HG03354 (cell line): Measurements from ENCODE around the gene LRRC27.
"Not testable (repeated sequence)": the region's sequence is repeated elsewhere in the genome, so short reads cannot be mapped to it uniquely, and the experiment has no call there.

Experiments
- ATAC-seq: cut with Tn5 transposase; IDR thresholded peaks from one replicate; pipeline ENCODE4 v1.9.1; 2021; ENCODE audit warnings: mild to moderate bottlenecking; ENCODE audit not compliant: unreplicated experiment, poor library complexity, severe bottlenecking

LRRC27 gene

DNA sequence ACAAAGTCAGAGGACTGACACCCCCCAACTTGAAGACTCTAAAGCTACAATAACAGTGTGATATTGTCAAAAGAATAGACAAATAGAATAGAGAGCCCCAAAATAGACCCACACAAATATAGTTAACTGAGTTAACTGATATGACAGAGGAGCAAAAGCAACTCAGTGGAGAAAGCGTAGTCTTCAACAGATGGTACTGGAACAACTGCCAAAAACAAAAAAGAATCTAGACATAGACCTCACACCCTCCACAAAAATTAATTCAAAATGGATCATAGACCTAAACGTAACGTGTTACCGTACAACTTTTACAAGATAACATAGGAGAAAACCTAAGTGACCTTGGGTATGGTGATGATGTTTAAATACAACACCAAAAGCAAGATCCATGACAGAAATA, 36.4 kb downstream of the LRRC27 start:
- ATAC-seq, result no peak

DNA sequence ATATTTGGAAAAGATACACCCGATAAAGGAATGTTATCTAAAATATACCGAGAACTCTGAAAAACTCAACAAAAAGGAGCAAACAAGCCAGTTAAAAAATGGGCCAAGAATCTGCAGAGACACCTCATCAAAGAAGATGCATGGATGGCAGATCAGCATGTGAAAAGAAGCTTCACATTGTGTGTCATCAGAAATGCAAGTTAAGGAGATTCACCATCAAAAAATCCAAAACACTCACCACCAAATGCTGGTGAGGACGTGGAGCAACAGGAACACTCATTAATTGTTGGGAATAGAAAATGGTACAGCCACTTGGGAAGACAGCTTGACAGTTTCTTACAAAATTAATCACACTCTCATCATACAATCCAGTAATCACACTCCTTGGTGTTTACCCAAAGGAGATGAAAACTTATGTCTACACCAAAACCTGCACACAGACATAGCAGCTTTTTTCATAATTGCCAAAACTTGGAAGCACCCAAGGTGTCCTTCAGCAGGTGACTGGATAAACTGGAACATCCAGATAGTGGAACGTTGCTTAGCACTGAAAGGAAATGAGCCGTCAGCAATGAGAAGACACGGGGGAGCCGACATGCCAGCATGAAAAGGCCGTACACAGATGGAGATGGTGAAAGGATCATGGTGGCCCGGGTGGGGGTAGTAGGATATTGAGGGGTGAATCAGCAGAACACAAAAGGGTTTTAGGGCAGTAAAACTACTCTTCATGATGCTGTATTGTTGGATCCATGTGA, 37.1 kb downstream of the LRRC27 start:
- ATAC-seq, result no peak

DNA sequence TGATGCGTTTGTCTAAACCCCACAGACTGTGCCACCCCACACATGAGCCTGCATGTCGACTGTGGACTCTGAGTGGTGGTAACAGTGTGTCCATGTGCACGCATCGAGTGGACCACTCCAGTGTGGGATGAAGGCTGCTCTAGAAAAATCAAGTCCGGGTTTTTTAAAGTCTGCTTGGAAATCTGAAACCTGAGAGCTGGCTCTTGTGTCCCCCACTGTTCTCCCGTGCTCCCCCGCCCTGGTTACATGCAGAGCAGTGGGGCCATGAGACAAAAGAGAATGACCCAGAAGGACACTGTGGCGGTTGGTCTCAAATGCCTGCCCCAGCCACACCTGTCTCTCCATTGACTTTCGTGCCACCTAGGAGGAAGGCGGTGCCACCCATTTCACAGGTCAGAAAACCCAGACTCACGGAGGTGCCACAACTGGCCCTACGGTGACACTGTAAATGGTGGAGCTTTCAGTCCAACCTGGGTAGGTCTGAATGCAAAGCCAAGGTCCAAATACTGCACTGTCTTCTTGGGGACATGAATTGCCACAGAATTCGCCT, 37.7 kb downstream of the LRRC27 start:
- no peak for ATAC-seq

DNA sequence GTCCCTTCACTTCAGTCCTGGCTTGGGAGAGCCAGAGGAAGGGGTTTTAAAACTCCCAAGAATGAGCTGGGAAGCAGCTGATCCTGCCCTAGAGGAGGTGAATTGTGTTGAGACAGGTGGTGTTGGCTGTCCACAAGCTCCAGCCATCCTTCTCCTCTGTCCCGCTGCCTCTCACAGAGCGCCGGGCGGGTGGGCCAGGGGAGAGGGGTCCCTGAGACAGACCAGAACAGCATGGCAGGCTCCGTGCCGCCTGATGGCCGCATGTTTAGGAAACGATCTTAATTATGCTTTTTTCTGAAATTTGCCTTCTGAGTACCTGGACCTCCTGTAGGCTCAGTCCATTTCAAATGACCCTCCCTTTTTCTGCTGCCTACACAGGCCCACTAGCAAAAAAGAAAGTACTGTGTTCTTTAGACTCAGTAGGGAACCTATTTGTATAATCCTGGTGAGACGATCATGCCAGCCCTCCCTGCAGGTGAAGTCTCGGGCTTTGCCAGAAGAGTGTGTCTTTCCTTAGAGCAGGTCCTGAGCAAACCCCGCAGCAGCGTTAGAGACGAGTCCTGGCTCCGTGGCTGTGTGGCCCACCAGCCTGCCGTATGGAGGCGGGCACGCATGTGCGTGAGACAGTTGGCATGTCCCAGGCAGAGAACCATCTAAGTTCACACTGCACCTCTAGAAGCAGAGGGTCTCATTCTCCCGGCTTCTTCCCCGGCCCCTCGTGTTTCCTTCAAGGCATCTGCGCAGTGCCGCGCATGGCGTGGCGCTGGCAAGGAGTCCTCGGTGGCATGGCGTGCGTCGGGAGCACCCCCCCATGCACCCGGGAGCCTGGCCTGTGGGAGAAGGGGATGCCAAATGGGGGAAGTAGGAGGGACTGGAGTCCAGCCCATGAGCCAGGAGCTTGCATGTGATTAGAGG, 38.7 kb downstream of the LRRC27 start:
- ATAC-seq, result no peak

DNA sequence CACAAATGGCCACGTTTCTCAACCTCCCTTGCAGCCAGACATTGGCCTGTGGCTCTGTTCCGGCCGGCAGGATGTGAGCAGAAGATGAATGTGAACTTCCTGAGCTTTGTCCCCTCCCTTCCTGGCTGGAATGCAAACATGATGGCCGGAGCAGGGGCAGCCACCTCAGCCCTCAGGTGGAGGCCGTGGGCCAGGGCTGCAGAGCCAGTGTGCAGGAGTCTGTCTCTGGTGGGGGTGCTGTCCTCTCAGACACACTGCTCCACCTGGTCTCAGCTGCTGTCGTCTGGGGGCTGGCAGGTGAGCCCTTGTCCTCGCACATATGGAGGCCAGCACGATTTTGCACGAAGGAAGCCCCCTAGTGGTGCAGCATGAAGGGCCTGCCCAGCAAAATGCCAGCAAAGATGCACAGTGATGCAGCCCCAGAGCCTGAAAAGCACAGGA, 39.7 kb downstream of the LRRC27 start:
- no peak for ATAC-seq

DNA sequence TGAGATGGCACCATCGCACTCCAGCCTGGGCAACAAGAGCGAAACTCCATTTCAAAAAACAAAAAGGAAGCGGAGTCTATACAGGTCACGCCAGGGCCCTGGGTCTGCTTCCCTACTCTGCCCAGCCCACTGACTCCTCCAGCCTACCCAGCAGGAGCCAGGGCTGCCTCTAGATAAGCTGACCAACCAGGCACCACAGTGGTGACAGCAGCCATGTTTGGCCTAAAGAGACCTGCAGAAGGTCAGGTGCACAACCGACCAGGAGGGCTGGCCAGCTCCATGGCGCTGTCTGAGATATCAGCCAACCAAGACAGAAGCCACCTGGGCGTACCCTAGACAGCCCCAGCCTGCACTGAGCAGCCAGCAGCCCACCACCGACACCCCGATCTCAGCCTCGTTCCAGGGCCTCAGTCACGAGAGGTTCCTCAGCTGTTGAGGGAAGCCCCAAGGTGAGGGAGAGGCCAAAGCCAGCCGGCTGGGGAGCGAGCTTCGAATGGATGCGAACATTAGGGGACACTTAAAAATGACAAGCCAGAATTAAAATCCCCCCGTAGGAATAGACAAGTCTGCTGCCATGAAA, 40.6 kb downstream of the LRRC27 start:
- ATAC-seq, result no peak

DNA sequence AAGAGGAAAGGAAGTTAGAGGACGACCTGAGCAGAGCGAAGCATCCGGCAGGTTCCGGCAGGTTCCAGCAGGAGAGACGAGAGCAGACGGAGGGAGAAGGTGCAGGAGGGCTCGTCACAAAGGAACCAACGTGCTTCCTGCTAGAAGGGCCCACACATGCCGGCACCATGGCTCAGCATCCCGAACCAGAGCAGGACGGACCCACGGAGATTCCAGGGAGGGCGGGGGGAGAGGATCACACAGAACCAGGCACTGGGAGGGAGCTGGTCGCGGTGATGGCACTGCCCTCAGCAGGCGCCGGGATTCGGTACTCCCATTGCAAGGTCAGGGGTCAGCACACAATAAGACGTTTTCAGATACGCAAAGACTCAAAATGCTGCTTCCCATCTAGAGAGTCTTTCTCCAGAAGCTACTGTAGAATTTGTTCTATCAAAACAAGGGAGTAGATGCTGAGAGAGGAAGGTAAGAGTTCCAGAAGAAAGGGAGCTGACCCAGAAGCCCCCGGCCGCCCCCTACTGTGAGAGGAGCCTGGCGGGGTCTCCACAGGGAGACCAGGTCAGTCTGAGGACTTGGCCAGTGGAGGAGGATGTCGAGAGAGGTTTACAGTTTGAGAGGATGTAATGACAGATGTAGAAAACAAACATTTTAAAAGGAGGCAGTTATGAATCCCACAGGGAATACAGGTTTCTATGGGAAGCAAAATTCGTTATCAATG, 41.4 kb downstream of the LRRC27 start:
- ATAC-seq, result no peak

DNA sequence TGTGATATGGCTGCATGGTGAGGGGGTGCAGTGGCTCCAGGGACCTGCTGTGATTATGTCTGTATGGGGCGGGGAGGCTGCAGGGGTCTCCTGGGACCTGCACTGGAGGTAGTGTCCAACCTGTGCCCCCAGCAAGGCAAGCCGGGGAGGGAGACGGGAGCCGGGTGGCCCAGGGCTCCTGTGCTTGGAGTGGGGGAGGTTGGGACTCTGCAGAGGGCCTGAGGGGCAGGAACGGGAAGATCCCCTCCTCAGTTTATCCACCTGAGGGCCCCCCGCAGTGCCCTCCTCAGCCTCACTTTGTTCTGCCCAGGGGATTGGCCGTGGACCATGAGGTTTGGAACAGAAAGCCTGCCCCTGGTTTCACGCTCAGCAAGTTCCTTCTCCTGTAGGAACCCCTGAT, 42.2 kb downstream of the LRRC27 start:
- no peak for ATAC-seq

DNA sequence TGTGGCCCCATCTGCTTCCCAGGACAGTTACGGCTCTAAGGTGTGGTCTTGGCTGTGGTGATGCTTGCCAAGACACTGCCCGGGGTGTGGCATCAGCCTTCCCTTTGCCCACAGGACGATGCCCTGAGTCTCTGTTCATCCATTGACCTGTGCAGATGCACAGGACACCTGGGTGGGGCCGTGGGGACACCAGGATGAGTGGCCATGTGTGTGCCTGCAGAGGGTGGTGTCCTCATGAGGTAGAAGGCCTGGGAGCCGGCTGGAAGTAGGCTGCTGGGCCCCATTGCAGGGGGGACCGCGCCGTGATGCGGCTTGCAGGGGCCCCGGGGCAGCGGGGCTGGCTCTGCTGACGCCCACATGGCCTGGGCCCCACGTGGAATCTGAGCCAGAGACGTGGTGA, 42.6 kb downstream of the LRRC27 start:
- ATAC-seq, result no peak

DNA sequence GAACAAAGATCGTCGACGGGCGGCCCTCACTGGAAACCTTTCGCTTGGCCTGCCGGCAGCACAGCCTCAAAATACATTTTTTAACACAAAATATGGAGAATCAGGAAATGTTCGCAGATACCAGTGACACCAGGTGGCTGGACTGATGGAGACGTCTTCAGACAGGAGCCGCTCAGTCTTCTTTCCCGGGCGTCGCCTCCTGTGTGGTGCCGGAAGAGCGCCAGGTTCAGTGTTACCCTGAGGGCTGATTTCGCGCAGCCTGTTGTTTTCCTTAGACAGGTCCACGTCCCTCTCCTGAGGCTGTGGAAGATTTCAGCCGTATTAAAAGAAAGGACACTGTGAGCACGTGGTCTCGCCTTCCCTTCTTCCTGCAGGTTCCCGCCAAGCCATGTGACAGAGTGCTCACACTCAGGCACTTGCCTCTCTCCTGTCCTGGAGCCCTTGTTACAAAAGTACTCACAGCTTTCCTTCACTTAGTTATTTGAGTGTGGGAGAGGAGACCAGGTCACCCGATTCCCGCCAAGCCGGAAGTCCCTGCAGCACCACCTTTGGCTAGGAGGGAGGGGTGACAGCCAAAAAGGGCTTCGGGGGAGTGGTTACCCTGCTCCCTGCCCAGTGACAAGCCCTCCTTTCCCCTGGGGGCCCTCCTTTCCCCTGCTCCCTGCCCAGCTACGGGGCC, 43.3 kb downstream of the LRRC27 start:
- no peak for ATAC-seq

DNA sequence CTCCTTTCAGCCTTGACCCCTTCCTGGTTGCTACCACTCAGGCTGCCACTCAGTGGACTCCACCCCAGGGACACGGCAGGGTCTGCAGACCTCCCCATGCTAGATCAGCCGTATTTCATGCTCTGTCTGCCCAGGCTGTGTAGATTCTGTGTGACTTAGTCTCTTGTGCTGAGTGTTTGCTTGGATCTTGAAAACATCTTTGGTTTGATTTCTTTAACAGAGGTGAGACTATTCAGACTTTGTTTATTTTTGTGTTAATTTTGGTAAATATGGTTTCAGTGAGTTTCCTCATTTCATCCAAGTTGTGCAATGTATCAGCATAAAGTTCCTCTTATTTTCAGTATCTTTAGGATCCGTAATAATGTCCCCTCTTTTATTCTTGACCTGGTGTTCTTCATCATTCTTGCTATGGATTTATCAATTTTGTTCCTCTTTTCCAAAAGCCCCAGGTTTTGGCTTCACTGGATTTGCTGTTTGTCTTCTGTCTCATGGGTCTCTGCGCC, 43.9 kb downstream of the LRRC27 start:
- no peak for ATAC-seq

DNA sequence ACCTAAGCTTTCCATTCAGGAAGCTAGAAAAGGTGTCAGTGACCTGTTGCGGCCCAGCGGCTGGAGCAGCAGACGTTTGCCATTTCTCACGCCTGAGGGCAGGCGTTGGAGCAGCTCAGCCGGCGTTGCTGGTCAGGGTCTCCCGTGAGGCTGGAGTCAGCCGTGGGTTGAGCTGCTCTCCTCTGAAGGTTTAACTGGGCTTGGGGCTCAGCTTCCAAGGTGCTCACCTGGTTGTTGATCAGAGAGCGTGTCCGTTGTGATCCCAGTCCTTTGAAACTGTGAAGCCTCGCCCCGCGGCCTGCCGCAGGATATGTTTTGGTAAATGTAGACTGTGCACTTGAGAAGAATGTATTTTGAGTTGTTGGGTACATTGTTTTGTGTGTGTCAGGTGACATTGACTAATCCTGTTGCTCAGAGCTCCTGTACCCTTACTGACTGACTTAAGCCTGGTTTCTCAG, 44.4 kb downstream of the LRRC27 start:
- no peak for ATAC-seq

DNA sequence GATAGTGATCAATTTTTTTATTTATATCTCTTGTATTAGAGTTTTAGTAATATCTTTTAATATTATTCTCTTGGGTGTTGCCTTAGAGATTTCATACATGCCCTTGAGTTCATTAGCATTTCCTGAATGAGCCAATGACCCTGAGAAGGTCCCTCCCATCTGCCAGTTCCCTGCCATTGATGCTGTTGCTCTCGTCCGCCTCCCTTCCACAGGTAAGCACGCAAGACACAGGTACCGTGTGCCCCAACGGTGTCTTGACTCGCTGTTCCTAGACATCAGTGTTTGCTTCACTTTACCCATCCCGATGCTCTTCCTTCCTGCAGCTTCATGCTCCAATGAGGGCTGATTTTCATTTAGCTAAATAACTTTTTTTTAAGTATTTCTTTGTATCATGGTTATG, 45.3 kb downstream of the LRRC27 start:
- no peak for ATAC-seq

DNA sequence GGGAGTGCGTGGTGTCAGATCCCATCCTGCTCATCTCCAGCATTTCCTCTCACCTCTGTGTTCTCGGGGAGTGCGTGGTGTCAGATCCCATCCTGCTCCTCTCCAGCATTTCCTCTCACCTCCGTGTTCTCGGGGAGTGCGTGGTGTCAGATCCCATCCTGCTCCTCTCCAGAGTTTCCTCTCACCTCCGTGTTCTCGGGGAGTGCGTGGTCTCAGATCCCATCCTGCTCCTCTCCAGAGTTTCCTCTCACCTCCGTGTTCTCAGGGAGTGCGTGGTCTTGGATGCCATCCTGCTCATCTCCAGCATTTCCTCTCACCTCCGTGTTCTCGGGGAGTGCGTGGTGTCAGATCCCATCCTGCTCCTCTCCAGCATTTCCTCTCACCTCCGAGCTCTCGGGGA, 47.0 kb downstream of the LRRC27 start:
- ATAC-seq, result not testable (repeated sequence)

DNA sequence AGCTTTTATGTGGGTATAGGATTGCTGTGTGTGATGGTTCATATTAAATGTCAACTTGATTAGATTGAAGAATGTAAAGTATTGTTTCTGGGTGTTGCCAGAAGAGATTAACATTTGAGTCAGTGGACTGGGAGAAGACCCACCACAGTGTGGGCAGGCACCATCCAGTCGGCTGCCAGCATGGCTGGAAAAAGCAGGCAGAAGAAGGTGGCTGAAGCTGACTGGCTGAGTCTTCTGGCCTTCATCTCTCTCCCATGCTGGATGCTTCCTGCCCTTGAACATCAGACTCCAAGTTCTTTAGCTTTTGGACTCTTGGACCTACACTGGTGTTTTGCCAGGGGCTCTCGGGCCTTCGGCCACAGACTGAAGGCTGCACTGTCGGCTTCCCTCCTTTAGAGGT, 49.0 kb downstream of the LRRC27 start:
- ATAC-seq, result not testable (repeated sequence)

DNA sequence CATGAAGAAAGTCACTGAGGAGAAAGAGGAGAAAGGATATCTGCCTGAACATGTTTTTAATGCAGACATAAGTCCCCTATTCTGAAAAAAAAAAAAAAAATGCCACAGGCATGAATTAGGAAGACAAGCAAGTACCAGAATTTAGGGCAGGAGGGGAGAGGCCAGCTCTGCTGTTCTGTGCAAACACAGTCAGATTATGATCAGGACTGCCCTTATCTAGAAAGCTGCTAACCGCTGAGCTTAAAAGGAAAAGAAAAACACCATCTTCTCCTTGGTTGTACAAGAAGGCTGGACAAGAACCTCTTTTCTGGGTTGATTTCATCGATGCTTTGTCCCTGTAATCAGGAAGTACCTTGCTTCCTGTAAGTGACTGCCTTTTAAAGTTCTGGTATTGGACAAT, 49.7 kb downstream of the LRRC27 start:
- ATAC-seq, result no peak

DNA sequence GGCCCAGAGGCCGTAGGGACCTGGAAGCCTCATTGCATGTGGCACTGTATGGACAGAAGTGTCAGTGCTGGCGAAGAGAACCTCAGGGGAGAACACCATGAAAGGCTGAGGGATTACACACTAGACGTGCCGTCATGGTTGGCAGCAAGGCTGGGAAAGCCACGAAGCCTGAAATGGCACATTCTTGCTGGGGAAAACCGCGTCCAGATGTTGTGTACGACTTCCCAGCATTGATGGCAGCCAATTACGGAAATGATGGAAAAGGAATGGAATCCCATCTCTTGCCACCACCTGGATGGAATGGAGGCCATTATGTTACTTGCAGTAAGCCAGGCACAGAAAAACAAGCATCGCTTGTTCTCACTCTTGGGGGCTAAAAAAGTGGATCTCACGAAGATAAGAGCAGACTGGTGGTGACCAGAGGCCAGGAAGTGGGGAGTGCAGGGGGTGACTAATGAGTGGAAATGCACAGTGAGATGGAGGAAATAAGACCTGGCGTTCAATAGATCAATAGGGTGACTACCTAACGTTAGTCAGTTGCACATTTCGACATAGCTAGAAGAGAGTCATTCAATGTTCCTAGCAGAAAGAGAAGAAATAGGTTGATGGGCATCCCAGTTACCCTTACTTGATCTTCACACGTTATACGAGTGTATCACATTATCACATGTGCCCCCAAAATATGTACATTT, 50.4 kb downstream of the LRRC27 start:
- ATAC-seq, result no peak

DNA sequence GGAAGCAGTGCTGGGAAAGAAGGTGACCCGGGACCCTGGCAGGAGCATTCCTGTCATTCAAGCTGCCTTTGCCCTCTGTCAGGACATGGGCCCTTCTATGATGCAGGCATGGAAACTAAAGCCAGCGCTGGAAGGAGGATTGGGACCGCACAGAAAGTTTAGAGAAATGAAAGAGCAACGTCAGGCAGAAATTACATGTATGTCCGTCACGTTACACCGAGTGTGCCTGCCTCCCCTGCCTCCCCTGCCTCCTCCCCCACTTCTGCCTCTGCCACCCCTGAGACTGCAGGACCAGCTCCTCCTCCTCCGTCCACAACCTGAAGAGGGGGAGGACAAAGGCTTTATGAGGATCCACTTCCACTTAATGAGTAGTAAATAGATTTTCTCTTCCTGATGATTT, 51.1 kb downstream of the LRRC27 start:
- no peak for ATAC-seq
